A549 (cell line): Measurements from ENCODE around the gene STK35.

Experiments
- BCL3 ChIP-seq: fragments of >200 bp; sonication (Bioruptor Twin); formaldehyde crosslinking; IDR thresholded peaks from 3 replicates; pipeline ENCODE4 v1.6.1; 2016
- CHD2 ChIP-seq: fragments of 150-350 bp; IDR thresholded peaks from 2 replicates; pipeline ENCODE4 v1.6.1; 2014; ENCODE audit warnings: low read length; ENCODE audit not compliant: partially characterized antibody
- CTCF ChIP-seq: fragments of >200 bp; sonication (Bioruptor Twin); formaldehyde crosslinking; IDR thresholded peaks from 3 replicates; pipeline ENCODE4 v1.5.1; 2016
- MAX ChIP-seq: IDR thresholded peaks from 2 replicates; pipeline ENCODE4 v1.6.1; 2012
- MYC ChIP-seq: IDR thresholded peaks from 2 replicates; pipeline ENCODE4 v1.6.1; 2012; ENCODE audit warnings: mild to moderate bottlenecking, inconsistent platforms, low read length, improper control_type of control experiment, borderline replicate concordance
- NFE2L2 ChIP-seq: fragments of 150-350 bp; conservative IDR thresholded peaks from 2 replicates; pipeline ENCODE4 v1.6.1; 2014; ENCODE audit warnings: low read length
- PBX3 ChIP-seq: IDR thresholded peaks from 2 replicates; pipeline ENCODE4 v1.6.1; 2012
- POLR2A ChIP-seq: IDR thresholded peaks from 2 replicates; pipeline ENCODE4 v1.6.1; 2012; ENCODE audit warnings: mild to moderate bottlenecking, low read length
- POLR2AphosphoS2 ChIP-seq: conservative IDR thresholded peaks from 2 replicates; pipeline ENCODE4 v1.6.1; 2012; ENCODE audit warnings: low read length, improper control_type of control experiment, inconsistent platforms
- REST ChIP-seq: fragments of 200-600 bp; sonication (generic); IDR thresholded peaks from 2 replicates; pipeline ENCODE4 v1.6.1; 2016; ENCODE audit warnings: antibody characterized with exemption, mild to moderate bottlenecking, moderate library complexity
- RFX5 ChIP-seq: fragments of 450-650 bp; IDR thresholded peaks from 2 replicates; pipeline ENCODE4 v1.7.1; 2014; ENCODE audit warnings: antibody characterized with exemption, mild to moderate bottlenecking, moderate library complexity
- USF2 ChIP-seq: fragments of 450-650 bp; IDR thresholded peaks from 2 replicates; pipeline ENCODE4 v1.6.1; 2014; ENCODE audit warnings: antibody characterized with exemption
- ZSCAN20 ChIP-seq: fragments of 250-450 bp; sonication (Bioruptor Pico); IDR thresholded peaks from 2 replicates; pipeline ENCODE4 v1.8.0; 2022; ENCODE audit warnings: mild to moderate bottlenecking, moderate library complexity

GRCh38 chr20:2059411-2059810 lies 42.2 kb upstream of the STK35 start:
- TF ChIP-seq CHD2 (no peak), POLR2A (no peak), ZSCAN20 (CRISPR knock-in tag) (no peak), REST (no peak), BCL3 (no peak), NFE2L2 (no peak), CTCF (no peak), MYC (no peak), USF2 (no peak), PBX3 (no peak), POLR2AphosphoS2 (no peak), RFX5 (no peak), MAX (no peak)
